GM18909 (cell line): ENCODE measurements around the gene C5AR2.
"Not testable (repeated sequence)": the region's sequence is repeated elsewhere in the genome, so short reads cannot be mapped to it uniquely, and the experiment has no call there.

Experiments used
- ATAC-seq: cut with Tn5 transposase; IDR thresholded peaks from one replicate; pipeline ENCODE4 v1.9.1; 2021; ENCODE audit warnings: mild to moderate bottlenecking; ENCODE audit not compliant: unreplicated experiment, poor library complexity

C5AR2 gene

GRCh38 chr19:47331931-47332547 is at the start of gene C5AR2:
C5AR2 (plus strand) TSS chr19:47332175; CDS start chr19:47340800, 8,625 bp downstream.
- no peak for ATAC-seq

DNA sequence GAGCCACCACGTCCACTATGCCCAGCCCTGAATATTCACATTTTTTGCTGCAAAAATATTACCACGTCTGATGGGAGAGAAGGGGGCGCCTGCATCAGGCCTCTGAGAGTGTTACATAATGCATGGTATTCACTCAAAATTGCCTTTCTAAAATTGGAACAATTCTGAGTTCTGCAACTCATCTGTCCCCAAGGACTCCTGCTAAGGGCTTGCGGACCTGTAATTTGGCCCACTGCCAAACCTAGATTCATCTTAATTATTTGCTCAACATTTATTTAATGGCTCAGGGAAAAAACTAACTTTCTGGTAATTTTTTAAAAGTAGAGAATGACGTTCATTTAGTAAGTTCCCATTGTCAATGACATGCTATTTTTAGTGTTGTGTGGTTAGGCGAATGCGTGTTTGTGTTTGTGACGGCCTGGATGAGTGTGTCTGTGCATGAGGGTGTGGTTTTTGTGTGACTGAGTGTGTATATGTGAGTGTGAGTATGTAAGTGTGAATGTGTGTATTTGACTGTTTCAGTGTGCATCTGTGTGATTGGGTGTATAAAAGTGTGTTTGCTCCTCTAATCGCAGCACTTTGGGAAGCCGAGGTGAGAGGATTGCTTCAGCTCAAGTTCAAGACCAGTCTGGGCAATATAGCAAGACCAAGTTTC is 48.4 kb upstream of the C5AR2 start:
- no peak for ATAC-seq

DNA sequence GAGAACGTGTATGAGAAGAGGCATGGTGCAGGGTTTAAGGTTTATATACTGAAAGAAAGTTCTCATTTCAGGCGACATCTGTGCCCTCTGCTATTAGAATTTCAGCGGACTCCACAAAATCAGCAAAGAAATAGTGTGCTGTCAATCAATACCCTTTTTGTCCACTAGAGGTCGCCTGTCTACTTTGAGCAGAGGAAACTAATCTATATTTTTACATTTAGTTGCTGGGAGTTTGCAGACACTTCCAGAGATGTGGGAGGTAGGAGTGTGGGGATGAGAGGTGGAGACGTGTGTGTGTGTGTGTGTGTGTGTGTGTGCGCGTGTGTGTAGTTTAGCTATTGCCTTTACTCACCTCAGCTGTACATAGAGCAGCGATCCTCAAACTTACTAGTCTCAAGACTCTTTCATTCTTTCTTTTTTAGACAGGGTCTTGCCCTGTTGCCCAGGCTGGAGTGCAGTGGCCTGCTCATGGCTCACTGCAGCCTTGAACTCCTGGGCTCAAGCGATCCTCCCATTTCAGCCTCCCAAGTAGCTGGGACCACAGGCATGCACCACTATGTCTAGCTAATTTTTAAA is 47.6 kb upstream of the C5AR2 start:
- no peak for ATAC-seq

DNA sequence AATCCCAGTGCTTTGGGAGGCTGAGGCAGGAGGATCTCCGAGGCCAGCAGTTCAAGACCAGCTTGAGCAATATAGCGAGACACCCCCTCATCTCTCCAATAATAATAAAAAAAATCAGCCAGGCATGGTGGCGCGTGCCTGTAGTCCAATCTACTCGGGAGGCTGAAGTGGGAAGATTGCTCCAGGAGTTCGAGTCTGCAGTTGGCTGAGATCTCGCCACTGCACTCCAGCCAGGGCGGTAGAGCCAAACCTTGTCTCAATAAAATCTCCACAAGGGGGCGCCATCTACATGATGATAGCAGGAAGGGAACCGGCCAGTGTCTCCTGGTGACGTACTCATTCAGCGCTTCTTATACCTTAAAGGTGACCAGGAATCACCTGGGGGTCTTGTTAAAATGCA is 35.9 kb upstream of the C5AR2 start:
- no peak for ATAC-seq

GRCh38 chr19:47300867-47301266 is 31.1 kb upstream of the C5AR2 start:
- ATAC-seq: not testable (repeated sequence)

DNA sequence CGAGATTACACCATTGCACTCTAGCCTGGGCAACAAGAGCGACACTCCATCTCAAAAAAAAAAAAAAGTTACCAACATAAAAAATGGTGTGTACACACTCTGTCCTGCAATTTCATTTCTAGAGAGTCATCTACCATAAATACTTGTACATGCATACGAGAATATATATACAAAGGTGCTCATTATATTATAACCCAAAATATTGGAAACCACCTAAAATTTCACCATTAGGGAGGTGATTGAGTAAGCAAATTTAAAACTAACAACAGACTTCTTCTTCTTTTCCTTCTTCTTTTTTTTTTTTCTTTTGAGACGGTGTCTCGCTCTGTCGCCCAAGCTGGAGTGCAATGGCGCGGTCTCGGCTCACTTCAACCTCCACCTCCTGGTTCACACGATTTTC is 29.7 kb upstream of the C5AR2 start:
- ATAC-seq: no peak

DNA sequence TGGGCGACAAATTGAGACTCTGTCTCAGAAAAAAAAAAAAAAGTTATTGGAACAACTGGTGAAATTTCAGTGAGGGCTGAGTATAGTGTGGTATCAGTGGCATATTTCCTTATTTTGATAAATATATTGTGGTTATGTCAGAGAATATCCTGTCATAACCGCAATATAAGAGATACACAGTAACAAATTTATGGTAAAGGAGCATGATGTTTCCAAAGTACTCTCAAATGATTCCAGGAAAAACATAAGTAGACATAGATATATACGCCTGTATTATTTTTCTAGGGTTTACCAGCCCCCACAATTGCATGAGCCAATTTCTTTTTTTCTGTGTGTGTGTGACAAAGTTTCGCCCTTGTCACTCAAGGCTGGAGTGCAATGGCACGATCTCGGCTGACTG is 28.0 kb upstream of the C5AR2 start:
- ATAC-seq: no peak

DNA sequence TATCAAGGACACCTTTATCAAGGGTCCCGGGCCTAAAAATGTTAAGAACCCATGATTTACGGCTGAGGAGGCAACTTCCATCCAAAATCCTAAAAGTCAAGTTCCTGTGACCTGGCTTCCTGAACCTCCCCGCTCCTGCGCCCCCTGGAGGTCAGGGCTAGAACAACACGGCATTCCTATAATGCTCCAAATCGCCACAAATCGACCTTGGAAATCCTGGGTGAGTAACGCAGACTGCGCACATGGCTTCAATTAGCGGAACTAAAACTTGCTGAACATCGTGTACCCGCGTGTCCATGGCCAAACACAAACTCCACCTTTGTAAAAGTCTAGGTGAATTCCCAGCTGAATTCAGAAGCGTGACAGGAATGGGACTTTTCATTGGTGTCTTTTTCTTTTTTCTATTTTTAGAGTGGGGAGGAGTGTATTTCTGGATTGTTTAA is 26.6 kb upstream of the C5AR2 start:
- ATAC-seq: no peak

DNA sequence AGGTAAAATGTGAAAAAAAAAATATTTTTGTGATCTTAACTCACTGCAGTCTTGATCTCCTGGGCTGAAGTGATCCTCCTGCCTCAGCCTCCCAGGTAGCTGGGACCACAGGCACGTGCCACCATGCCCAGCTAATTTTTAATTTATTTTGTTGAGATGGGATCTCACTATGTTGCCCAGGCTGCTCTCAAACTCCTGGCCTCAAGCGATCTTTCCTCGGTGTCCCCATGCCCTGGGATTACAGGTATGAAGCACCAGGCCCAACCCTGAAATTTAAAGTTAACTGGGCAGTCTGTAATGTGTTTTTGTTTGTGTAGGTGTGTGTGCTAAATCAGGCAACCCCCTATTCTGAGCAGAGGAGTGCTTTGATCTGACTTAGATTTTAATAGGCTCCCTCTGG is 25.7 kb upstream of the C5AR2 start:
- ATAC-seq: no peak

DNA sequence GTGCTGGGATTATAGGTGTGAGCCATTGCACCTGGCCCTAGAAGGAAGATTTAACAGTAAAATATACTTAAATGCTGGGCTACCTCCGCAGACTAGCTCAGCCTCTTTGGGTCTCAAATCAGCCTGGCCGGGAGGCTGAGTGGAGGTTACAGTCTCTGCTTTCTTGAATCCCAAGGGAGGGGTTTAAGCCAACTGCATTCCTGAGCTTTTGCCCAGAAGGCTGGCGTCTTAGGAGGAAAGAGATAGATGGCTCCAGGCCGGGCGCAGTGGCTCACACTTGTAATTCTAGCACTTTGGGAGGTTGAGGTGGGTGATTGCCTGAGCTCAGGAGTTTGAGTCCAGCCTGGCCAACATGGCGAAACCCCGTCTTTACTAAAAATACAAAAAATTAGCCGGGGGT is 22.9 kb upstream of the C5AR2 start:
- no peak for ATAC-seq

GRCh38 chr19:47309608-47310007 is 22.4 kb upstream of the C5AR2 start, which contains the start of gene C5AR1:
C5AR1 (plus strand) TSS chr19:47309861; CDS start chr19:47309896, 35 bp downstream.
- no peak for ATAC-seq

GRCh38 chr19:47310323-47310722 is 21.7 kb upstream of the C5AR2 start:
- no peak for ATAC-seq

GRCh38 chr19:47310819-47311218 is 21.2 kb upstream of the C5AR2 start:
- no peak for ATAC-seq

GRCh38 chr19:47312366-47313006 is 19.5 kb upstream of the C5AR2 start:
- ATAC-seq: no peak

- no peak for ATAC-seq
Observed at GRCh38 chr19:47313754-47314295, 18.1 kb upstream of the C5AR2 start.

- no peak for ATAC-seq
Observed at GRCh38 chr19:47315125-47315821, 16.7 kb upstream of the C5AR2 start.

DNA sequence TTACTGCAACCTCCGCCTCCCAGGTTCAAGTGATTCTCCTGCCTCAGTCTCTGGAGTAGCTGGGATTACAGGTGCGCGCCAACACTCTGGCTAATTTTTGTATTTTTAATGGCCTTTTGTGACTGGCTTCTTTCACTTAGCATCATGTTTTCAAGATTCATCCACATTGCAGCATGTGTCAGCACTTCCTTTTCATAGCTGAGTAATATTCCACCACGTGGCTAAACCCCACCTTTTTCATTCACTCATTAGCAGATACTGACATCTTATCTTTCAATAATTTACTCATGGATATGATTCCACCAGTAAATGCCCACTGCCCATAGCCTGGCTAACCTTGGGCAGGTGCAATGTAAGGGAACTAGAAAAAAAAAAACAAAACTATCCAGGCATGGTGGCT is 15.5 kb upstream of the C5AR2 start:
- no peak for ATAC-seq

DNA sequence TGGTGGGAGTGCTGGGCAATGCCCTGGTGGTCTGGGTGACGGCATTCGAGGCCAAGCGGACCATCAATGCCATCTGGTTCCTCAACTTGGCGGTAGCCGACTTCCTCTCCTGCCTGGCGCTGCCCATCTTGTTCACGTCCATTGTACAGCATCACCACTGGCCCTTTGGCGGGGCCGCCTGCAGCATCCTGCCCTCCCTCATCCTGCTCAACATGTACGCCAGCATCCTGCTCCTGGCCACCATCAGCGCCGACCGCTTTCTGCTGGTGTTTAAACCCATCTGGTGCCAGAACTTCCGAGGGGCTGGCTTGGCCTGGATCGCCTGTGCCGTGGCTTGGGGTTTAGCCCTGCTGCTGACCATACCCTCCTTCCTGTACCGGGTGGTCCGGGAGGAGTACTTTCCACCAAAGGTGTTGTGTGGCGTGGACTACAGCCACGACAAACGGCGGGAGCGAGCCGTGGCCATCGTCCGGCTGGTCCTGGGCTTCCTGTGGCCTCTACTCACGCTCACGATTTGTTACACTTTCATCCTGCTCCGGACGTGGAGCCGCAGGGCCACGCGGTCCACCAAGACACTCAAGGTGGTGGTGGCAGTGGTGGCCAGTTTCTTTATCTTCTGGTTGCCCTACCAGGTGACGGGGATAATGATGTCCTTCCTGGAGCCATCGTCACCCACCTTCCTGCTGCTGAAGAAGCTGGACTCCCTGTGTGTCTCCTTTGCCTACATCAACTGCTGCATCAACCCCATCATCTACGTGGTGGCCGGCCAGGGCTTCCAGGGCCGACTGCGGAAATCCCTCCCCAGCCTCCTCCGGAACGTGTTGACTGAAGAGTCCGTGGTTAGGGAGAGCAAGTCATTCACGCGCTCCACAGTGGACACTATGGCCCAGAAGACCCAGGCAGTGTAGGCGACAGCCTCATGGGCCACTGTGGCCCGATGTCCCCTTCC is 11.8 kb upstream of the C5AR2 start:
- no peak for ATAC-seq

DNA sequence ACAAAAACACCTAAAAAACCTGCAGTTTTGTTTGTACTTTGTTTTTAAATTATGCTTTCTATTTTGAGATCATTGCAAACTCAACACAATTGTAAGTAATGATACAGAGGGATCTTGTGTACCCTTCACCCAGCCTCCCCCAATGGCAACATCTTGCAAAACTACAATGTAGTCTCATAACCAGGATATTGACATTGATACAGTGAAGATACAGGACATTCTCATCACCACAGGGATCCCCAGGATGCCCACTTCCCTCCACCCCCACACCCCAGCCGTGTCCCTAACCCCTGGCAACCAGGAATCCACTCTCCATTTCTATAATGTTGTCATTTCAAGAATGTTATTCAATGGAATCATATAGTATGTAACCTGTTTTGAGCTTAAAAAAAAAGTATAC is 10.3 kb upstream of the C5AR2 start:
- no peak for ATAC-seq
